Amniotic epithelial cell (primary cell): ENCODE measurements around the gene TRPC3.

Source experiments
- DNase-seq: peaks from one replicate; pipeline ENCODE4 v3.0.0-alpha.2; 2010; ENCODE audit warnings: low read depth

TRPC3 gene

GRCh38 chr4:121873604-121874003 is 78.3 kb downstream of the TRPC3 start:
- peak; percentile 49 for DNase-seq

DNA sequence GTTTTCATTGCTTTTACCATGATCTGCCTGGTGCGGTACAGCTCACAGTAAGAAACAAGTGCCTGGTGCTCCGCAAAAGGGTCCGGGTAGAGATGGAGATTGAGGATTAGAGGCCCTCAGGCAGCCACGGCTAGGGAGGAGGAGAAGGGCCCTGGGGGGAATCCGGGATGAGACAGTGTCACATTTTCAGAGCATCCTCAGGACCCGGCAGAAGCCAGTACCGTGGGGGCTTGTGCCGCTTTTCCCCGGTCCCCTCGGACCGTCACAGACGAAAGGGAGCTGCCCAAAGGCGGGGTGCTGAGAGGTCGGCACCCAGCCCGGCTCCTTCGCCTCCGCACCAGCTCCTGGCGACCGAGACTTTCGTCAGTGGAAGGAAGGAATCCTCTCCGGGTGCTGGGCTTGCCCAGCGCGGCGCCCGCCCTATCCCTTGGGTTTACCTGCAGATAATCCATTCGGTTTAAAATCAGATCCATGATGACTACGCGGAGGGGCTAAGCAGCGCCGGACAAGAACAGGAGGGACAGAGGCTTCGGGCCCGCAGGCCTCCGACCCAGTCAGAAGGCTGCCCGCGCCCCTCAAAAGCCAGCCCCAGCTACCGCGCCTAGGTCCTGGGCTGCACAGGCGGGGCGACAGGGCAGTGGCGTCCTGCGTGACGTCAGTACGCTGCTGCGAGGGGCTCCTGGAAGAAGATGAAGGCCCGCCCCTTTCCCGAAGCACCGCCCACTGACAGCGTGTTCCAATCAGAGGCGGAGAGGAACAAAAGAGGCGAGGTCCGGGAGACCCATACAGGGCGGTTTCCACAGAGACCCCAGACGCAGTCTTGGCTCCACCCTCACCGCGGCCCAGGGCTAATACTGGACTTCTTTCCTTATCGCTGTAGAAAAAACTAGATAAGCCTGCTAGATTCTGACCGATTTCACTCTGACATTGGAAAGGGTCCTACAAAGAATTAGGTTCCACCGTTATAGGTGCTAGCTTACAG is 81.7 kb downstream of the TRPC3 start, which contains the start of gene BBS7:
Gene BBS7 (minus strand): TSS at position 634 of the 982 bp plus-strand sequence. CDS start 161 bp downstream, at position 473.
- DNase-seq: peak; percentile 94

DNA sequence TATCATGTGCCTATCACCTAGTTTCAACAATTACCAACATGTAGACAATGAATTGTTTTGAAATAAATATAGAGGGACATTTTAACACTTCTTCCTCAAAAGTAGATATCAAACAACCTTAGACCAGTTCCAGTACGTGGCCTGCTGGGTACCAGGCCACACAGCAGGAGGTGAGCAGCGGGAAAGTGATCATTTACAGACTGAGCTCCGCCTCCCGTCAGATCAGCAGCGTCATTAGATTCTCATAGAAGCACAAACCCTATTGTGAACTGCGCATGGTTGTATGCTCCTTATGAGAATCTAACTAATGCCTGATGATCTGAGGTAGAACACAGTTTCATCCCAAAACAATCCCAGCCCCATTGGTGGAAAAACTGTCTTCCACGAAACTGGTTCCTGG is 88.1 kb downstream of the TRPC3 start:
- DNase-seq: no peak

DNA sequence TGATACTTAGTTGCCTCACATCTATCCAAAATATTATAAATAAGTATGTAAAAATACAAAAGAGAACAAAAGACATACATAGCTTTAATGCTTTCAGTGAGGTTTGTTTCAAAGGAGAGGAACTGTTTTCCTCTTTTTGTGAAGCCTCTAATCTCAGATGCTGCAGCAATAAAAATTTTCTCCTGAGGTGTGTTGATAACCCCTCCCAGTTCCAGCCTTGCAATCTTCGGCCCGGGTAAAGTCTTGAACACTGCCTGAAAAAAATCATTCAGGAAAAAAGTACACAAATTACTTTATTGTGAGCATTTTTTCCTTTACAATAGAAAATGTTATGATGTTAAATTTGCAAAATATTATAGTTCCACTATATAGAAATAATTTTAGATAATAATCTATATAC is 90.4 kb downstream of the TRPC3 start:
- DNase-seq: no peak

DNA sequence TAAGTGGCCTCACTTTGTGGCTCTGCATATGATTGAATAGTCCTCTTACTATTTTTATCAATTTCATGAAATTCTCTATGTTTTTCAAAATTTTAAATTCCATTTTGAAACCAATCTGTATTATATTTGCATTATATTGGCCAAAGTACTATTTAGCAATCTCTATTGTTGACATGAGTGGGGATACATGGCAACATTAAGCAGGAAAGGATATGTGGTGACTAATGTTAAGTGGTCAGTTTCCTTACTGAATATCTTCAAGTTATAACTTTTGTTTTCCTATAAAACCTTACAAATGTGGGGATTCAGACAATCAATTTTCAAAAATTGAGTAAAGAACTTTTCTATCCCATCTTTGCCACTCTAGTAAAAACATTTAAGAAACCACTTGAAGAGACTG is 91.7 kb downstream of the TRPC3 start:
- DNase-seq: peak; percentile 15

DNA sequence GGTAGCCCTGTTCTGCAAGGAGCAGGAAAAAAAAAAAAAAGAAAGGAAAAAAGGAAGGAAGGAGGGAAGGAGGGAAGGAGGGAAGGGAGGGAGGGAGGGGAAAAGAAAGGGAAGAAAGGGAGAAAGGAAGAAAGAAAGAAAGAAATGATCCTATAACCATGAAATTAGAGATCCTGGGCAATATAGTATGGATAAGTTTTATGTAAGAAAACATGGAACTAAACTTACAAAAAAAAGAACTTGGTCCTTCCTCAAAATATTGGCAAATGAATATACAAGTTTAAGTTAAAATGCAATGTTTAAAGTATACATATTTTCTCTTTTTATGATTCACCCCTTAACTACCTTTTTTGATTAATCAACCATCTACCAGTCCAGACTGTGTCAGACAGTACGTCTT is 100.5 kb downstream of the TRPC3 start:
- no peak for DNase-seq

DNA sequence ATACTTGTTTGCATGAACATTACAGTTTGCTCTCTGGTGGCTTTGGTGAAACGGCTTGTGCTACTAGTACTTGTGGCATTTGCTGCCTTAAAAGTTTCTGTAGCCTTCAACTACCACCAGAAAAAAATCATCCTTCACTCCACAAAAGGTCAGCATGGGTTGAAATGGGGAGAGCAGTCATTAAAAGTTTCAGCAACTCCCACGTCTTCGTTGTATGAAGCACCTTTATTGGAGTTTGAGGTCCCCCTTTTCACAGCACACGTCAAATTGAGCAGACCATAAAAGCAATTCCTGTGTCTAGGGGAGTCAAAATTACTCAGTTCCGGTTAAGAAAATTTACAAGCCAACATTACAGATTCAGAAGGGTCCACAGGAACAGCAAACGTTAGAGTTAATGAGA is 105.2 kb downstream of the TRPC3 start:
- no peak for DNase-seq

- DNase-seq: no peak
Measured at GRCh38 chr4:121842862-121843261, 109.0 kb downstream of the TRPC3 start.

GRCh38 chr4:121838136-121838535 is 113.7 kb downstream of the TRPC3 start:
- no peak for DNase-seq

DNA sequence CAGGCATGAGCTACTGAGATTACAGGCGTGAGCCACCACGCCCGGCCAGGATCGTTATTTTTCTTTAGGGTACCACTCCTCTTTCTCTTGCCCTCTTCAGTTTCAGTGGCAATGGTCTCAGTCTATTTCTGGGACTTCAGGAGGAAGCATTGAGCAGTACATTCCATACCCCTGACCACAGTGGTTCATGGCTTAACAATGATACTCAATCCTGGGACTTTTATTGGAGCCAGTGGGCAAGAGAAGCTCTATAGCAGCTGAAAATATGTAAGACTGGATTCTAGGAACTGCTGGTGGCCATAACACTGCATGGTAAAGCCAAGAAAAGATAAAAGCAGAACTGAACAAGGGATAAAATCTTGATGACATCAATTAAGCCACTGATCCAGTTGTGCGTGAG is 122.3 kb downstream of the TRPC3 start:
- DNase-seq: no peak
